HG02870 (cell line): ENCODE results near the gene UACA.
"Not testable (repeated sequence)": the region's sequence is repeated elsewhere in the genome, so short reads cannot be mapped to it uniquely, and the experiment has no call there.

Source experiments
- ATAC-seq: cut with Tn5 transposase; IDR thresholded peaks from one replicate; pipeline ENCODE4 v1.9.1; 2021; ENCODE audit warnings: mild to moderate bottlenecking, moderate library complexity; ENCODE audit not compliant: unreplicated experiment

The UACA gene

DNA sequence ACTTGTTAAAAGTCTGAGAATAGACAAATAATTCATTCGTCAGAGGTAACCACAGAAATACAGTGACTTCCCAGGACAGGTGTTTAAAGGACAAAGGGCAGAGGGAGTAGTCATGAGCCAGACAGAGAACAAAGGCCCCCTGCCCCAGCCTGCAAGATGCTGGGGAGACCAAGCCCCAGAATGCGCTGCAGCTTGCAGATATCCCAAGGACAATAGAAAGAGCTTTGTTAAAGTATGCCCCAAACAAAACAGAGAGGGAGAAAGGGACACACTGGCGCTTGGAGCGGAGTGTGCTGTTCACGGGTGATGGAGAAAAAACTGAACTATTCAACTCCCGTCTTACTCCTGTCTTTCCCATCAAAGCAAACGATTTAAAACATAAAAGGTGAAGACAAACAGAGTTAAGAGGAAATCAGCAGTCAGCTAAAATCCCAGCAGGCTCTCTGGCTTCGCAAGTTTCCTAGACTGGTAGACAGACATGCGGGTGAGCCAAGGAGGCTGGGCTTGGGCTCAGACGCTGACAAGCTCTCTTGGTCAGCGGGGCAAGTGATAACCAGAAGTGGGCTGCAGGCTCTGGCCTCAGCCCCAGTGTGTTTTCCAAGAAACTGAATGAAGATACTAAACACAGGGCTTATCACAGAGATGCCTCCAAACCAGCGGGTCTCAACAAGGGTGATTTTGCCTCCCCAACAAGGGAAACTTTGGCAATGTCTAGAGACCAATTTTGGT, 130.1 kb downstream of the UACA start:
- ATAC-seq = no peak

DNA sequence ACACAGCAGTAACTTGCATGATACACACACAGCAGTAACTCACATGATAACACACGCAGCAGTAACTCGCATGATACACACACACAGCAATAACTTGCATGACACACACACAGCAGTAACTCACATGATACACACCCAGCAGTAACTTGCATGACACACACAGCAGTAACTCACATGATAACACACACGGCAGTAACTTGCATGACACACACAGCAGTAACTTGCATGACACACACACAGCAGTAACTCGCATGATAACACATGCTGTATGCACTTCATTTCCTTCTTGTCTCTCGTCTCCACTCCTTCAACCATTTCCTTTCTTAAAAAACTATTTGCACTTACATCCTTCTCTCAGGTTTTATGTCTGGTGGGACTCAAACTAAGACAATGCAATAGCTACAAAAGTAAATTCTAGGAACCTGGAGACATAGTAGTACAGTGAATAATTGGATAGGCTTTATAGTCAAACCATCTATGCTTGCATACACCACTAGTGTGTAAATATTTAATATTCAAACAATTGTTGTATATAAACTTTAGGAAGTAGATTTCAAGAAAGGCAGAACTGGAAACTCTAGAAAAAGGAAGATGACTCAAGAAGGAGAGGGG, 130.8 kb downstream of the UACA start:
- ATAC-seq = no peak

DNA sequence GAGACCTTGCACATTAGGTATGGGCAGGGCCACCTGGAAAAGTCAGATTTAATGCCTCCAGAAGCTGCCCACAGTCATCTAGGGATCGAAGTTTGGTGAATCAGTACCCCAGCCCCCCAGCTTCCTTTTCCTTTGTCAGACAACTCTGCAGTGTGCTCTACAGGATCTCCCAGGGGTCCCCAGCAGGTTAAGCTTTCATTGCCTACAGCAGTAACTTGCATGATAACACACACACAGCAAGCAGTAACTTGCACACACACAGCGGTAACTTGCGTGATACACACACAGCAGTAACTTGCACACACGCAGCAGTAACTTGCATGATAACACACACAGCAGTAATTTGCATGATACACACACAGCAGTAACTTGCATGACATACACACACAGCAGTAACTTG, 131.3 kb downstream of the UACA start:
- ATAC-seq = no peak

DNA sequence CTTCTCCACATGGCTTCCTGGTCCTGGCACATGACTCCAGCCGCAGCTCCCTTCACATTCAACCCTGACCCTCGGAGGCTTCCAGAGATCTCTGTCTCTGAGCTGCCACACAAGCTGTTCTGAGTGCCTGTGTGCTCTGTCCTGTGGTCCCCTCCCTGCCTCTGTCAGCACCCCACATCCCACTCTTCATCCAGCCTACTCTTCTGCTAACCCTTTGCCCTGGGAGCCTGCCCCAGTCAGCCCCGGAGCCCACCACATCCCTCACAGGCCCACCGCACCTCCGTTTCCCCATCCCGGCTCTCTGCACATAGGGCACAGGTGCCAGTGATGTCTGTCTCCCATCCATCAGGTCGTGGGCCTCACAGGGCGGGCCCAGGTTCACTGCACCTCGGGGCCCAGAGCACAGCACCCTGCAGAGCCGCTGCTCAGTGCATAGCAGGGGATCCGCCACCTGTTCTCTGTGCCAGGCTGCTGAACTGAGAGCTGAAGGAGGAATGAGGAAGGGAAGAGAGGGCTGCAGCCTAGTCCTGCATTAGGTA, 133.6 kb downstream of the UACA start:
- no peak for ATAC-seq

DNA sequence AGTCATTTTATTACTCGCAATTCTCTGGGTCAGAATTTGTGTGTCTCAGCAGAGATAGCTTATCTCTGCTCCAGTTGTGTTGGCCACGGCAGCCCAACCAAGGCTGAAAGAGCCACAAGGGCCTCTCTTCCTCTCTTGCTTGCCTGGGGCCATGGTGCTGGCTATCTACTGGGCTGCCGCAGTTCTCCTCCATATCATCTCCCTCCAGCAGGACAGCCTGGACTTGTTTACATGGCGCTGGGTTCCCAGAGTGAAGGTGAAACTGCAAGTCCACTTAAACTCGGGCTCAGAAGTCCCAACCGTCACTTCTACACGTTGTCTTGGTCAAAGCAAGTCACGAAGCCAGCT, 134.8 kb downstream of the UACA start:
- no peak for ATAC-seq

DNA sequence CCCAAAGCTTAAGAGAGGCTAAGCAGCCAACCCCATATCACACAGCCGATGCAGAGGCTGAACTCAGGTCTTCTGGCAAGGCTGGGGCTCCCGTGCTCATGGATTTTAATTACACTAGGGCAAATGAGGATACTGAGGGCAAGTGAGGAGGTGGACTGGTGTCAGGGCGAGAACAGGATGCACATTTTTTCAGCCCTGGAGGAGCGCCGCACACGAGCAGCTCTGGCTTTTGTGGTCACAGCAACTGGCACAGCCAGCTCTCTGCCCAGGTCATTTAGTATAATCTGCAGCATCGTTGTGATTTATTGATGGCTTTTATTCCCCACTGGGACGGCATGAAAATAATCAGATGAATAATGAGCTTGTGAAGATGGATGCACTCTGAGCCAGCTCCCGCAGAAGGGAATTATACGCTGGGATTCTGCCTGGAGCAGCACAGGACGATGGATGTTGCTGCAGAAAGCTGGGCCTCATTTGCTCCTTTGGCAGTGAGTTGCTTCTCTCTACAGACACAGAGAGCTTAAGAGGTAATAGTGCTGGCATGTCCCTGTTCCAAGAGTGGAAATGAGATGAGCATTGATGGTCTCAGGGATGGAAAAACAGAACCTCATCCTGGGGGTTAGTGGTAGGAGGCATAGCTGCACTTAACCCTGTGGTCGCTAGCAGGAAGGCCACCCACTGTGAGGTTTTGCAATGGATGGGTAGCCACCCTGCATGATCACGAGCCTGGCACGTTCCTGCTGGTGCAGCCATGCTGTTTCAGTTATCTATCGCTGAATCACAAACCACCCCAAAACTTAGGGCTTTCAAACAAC, 135.4 kb downstream of the UACA start:
- no peak for ATAC-seq

DNA sequence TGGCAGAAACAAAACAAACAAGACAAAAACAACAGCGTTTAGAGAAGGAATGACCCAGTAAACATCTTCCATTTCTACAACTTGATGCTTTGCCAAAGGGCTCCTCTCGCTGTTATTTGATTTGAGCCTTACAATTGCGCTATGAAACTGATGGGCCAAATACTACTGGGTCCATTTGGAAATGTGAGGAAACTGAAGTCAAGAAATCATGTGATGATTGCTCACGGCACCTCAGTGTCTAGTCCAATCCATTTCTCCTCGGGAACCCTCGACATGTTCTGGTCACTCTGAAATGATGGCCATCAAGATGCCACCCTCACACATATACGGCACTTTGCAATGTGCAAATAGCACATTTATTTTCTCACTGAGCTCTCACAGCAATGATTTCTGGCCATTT, 136.0 kb downstream of the UACA start:
- no peak for ATAC-seq

DNA sequence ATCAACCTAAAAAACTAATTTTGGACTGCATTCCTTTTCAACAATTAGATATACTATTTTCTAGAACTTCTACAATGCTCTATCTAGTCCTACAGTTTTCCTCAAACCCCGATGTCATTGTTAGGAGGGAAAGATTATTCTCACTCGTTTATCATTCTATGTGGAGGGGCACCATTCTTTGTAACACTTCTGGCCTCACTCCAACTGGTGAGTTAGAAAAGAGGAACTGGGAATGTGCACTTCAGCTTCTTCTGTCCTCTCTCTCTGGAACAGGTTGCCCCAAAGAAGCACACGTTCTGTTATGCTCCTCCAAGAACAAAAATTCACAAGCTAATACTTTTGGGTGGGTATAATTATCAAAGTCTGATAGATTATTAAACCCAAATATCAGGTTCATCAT, 137.9 kb downstream of the UACA start:
- no peak for ATAC-seq

DNA sequence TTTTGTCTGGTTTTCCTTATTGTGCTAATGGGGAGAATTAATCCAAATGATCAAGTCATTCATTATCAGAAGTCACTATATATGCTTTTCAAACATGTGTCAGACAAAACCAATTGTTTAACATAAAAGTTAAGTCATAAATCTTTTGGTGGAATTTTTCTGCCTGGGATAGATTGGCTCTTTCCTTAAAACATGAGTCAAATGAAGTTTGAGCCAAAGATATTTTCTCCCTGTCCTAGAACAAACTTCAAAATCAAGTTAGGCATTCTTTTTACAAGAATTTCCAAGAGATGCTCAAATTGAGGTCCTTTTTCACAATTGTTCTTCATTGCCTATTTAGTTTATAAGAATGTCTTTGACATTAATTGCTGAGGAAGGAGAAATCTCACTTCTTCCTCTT, 138.3 kb downstream of the UACA start:
- ATAC-seq = no peak

DNA sequence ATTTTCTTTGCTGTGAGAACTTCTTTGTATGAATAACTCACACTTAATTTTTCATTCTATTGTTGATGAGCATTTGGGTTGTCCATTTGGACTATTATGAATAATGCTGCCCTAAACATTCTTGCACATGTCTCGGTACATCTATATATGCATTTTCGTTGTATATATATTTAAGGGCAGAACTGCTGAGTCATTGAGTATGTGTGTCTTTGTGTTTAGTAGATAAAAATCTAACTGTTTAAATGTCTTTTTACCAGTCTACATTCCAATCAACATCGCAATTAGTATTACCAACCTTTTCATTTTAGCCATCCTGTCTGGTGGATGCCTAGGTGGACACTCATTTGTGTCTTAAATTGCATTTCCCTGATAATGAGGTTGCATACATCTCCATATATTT, 144.4 kb downstream of the UACA start:
- no peak for ATAC-seq

DNA sequence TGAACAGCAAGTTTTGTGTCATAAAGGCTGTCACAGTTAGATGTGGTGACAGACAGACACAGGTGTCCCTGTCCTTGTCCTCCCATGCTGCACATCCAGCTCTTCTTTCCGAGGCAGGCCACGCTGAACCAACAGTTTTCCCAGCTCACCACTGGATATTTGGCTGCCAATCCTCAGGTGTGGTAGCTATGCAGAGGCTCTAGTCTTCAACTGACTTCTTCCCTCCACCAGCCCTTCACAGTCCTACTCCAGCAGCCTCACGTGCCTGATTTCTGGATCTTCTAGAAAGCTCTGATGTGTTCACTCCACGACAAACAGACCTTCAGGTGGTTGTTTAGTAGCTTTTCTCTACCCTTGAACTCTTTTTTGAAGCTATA, 145.5 kb downstream of the UACA start:
- no peak for ATAC-seq

DNA sequence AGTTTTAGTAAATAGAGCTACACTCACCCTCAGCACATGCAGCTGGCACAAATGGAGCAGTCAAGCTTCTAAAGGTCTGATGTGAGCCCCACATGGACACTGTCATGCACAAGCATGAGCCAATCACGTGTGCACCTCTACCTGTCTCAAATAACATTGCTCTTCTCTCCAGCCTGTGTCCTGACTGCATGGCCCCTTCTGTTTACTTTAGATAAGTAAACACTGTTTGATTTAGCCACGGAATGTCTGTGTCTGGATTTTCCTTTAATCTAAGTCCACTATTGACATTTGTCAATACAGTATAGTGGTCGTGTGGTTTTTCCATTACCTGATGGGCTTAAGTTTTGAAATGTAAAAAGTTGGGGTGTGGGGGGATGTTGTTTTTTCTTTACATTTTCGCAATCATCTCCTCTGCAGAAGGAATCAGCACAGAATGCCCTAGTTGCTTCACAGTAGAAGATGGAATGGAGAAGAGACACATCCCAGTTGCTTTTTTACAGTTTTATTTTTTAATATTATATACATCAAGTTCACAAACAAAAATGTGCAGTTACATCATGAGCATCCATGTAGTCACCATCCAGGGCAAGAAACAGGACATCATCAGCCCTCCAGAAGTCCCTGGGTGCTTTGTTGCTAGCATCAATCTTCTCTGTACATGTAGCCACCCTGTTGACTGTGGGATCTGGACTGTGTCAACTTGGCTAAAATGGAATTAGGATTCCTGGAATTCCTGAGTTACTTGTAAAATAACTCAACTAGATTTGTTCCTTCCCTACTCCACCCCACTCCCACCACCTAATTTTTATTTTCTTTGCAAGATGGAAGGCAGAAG, 146.1 kb downstream of the UACA start:
- ATAC-seq = no peak

DNA sequence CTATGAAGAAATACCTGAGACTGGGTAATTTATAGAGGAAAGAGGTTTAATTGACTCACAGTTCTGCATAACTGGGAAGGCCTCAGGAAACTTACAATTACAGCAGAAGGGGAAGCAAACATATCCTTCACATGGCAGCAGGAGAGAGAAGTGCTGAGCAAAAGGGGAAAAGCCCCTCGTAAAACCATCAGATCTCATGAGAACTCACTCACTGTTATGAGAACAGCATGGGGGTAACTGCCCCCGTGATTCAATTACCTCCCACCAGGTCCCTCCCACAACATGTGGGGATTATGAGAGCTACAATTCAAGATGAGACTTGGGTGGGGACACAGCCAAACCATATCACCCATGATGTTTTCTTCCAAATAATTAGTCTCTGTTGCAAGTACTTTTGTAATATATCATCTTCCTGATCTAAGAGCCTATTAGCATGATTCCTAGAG, 147.0 kb downstream of the UACA start:
- ATAC-seq = not testable (repeated sequence)

DNA sequence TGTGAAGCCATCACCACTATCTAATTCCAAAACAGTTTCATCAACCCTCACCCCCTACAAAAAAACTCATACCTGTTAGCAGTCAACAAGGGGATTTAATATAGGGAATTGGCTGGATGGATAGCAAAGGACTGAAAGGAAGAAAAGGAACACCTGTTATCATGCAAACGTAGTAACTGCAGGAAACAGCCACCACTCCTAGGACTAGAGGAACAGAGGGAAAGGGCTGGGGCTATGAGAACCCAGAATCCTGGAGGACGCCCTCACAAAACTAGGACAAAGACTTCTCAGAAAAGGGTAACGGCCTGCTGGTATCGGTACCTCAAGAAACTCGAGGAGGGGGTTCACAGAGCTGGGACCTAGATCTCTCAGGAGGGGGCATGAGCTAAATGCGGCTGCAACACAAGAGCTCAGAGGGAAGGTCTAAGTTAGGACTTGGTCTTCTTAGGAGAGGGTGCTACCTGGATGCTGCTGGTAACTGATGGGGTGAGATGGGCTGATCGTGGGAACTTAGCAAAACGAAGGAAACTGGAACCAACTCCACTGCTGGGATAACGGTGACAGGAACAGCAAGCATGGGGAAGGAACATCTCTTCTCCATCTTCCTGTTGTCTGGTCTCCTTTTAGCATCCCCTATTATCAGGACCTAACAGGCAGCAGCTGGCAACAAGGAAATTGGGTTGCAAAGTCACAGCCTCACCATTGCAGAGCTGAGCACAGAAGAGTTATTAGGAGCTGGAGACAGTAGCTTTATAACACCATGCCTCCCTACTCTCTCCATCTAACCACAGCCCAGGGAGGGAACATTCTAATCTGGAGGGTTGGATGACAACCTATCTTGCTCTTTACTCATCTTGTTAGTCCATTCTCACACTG, 147.7 kb downstream of the UACA start:
- ATAC-seq = no peak

DNA sequence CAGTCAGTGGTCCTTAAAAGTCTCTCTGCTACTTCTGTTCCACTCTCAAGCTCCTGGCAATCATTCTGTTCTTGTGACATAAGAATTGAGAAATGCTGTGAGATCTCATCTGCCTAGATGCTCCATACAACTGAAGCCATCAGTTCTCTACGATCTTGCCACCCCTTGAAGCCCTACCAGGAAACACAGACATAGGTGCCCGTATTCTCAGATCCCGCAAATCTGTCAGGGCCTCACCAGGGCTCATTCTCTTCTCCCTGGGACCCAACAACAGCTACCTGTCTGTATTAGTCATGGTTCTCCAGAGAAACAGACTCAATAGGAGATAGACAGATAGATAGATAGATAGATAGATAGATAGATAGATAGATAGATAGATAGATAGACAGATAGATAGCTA, 149.1 kb downstream of the UACA start:
- no peak for ATAC-seq

DNA sequence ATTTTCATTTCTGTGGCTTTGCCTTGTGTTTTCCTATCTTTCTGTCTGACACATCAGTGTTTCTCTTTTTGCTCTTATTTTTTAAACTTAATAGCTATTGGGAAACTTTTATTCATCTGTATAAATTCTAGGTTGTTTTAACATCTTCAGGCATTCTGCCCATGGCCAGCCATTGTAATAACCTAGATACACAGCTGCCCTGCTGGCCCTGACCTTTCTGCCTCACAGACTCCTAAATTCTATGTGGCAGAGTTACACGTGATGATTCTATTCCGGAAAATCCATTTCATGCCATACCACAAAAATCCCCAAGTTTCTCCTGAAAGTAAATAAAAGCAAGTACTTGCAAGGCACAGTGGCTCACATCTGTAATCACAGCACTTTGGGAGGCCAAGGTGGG, 150.1 kb downstream of the UACA start:
- ATAC-seq = no peak

DNA sequence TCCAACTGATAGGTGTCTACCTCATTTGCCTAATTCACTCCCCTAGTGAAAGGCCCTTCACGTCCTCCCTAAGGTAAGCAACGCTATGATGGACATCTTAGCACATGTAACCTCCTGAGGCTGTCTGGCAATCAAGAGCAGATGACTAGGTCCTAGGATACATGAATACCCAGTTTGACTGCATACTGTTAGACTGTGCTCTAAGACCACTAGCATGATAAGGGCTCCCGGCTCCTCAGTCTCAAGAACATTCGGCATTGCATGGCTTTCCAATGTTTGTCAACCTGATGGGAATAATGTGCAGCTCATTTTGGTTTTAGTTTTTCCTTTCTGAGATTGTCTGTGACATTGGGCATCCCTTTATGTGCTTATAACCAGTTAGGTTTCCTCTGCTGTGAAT, 152.1 kb downstream of the UACA start:
- no peak for ATAC-seq

DNA sequence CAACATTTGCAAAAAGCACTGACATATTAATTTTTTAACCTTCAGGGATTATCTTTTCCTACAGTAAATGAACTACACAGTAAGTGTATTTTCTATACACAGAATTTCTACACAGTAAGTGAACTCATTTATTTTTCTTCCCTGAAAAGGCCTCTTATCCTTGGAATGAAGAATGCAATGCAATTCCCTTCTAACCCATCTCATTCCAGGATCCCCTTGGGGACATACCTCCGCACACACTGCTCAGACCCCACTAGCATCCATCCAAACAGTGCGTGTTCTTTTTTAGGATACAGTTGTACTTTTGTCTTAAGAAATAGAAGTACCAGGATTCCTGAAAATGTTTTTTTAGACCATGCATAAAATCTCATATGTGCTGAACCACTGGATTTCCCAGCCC, 152.8 kb downstream of the UACA start:
- ATAC-seq = no peak

DNA sequence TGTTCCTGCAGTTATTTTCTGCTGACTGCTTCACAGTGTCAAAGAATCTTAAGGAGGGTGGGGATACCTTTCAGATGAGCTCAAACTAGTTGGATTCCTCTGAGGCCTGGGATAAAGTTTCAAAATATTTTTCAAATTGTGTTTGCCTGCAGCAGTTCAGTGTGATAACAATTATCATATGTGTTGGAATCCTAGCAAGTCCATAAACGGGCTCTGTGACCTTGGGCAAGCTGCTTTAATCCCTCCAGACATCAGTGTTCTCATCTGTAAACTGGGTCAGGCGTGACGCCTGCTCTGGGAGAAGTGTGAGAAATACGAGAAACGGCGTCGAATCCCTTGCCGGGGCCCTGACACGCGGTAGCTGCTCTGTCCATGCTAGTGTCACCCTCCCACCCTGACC, 153.5 kb downstream of the UACA start:
- no peak for ATAC-seq

DNA sequence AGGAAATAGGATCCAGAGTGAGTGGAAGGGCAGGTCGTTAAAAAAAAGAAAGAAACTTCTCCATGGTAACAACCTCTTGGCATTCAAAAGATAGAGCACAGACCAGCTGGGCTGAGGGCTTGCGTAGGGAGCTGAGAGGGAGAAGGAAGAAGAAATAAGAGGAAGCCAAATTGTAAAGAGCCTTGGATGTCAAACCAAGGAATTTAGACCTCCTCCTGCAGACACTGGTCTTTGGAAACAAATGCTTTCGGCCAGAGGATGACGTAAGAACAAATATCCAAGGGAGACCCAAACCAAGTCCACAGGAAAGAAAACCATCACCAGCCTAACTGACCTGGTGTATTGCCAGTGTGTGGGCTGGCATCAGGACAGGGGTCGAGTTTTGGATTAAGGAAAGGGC, 155.2 kb downstream of the UACA start:
- ATAC-seq = no peak
